Uterus (tissue), 2 donors: ENCODE measurements around the gene STUB1.

ENCODE experiments used
- CTCF ChIP-seq, 4 experiments: fragments of 200-600 bp in 2 of 4; fragments of 450-650 bp in 2 of 4; sonication (generic) in 2 of 4; IDR thresholded peaks; one replicate each; pipeline ENCODE4 v1.5.1; 2016 to 2019; ENCODE audit warnings: antibody characterized with exemption in 4 of 4, mild to moderate bottlenecking in 2 of 4, moderate library complexity in 1 of 4
- POLR2A ChIP-seq, 2 donors: fragments of 450-650 bp; IDR thresholded peaks; one replicate each; pipeline ENCODE4 v1.6.1; 2016; ENCODE audit warnings: antibody characterized with exemption in 2 of 2, mild to moderate bottlenecking in 1 of 2, moderate library complexity in 1 of 2

DNA sequence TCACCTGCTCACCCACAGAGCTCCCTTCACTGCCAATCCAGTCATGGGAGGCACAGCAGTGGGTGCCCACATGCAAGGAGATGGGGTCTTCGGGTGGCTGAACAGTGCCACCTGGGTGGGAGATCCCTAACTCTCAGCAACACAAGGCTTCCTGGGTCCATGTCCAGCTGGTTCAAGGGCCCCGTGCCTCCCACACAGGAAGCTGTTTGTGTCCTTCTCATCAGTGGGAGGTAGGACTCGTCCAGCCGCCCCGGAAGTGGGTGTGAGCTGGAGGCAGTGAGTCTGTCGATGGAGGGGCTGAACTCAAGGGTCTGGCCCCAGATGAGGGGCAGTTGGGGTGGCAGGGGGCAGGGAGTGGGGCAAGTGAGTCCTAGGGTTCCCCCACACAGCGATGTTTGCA lies 23.8 kb downstream of the STUB1 start:
- TF ChIP-seq POLR2A (IDR thresholded peaks at IDR 0.05) (no peak), CTCF (IDR thresholded peaks at IDR 0.05) (no peak)
